T-helper 22 cell (primary cell): ENCODE data around the gene USP6.
"Not testable (repeated sequence)": the region's sequence is repeated elsewhere in the genome, so short reads cannot be mapped to it uniquely, and the experiment has no call there.

Source experiments
- DNase-seq: peaks from one replicate; pipeline ENCODE4 v3.0.0-alpha.2; 2020; ENCODE audit warnings: low read depth

Gene USP6

DNA sequence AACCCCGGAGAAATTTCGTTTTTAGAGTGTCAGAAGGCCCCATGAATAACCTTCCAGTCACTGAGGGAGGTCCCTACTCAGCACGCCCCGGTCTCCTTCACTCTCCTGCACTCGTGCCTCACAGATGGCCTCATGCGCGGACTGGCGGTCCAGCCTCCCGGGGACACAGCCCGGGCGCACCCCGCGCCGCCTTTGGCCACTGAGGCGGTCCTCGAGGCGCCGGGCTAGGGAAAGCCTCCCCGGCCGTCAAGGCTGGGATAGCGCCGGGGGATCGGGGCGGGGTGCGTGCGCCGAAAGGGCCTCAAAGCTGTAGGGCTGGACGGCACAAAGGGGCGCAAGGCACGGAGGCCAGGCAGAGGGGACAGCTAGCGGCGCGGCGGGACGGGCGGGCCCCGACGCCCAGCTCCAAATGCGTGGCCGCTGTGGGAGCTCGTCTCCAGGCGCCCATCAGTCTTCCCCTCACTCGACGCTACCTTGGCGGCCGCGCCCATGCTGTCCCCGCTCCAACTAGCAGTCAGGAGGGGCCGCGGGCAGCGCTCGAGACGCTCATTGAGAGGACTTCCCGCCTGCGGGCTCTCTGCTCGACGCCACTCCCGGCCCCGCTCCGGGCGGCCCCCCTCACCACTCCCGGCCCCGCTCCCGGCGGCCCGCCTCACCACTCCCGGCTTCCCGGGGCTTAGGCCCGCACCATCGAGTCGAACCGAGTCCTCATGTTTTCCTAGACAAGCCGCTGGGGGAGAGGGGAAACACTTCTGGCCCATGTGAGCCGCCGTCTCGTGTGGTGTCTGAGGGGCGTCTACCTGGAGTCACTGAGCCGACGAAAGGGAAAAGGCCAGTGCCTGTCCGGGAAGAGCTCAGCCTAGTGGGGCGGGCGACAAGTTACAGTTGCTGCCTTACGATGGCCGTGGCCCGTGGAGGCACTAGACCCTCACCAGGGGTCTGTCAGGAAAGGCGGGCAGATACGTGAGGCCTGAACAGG is at the start of gene USP6:
TSS of gene USP6 (plus strand) at position 360 of the 979 bp plus-strand sequence. CDS start 14,336 bp downstream, outside the sequence.
- DNase-seq: no peak

GRCh38 chr17:5068236-5068635 is 47.6 kb upstream of the USP6 start:
- DNase-seq: no peak

DNA sequence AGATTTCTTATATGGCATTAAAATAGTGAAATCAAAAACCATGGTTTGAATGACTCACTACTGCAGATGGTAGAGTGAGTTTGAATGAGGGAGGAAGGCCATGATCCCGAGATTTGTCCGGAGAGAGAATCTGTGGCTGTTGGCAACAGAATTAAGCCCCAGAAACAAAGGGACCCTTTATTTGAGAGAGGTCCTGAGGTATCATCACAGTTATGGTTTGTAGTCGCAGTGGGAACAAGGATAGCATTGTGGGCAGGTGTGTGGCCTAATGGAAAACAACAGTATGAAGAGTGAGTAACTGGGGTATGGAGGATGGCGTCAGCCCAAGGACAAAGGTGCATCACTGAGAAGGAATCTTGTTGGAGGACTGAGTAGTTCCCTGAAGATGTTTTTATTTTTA is 46.1 kb upstream of the USP6 start:
- DNase-seq: no peak

- DNase-seq: not testable (repeated sequence)
Observed at GRCh38 chr17:5075472-5075871, 40.4 kb upstream of the USP6 start.

DNA sequence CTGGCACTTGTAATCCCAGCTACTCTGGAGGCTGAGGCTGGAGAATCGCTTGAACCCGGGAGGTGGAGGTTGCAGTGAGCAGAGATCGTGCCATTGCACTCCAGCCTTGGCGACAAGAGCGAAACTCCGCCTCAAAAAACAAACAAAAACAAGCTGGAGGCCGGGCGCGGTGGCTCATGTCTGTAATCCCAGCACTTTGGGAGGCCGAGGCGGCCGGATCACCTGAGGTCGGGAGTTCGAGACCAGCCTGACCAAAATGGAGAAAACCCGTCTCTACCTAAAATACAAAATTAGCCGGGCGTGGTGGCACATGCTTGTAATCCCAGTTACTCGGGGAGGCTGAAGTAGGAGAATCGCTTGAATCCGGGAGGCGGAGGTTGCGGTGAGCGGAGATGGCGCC is 38.6 kb upstream of the USP6 start:
- not testable (repeated sequence) for DNase-seq

GRCh38 chr17:5077781-5078105 is 38.1 kb upstream of the USP6 start:
- no peak for DNase-seq

GRCh38 chr17:5078106-5079028 is 37.5 kb upstream of the USP6 start, which contains the start of gene ZFP3:
TSS of gene ZFP3 (plus strand) at chr17:5078467. CDS start at chr17:5091505, 13,038 bp downstream.
- DNase-seq: peak; percentile 48

DNA sequence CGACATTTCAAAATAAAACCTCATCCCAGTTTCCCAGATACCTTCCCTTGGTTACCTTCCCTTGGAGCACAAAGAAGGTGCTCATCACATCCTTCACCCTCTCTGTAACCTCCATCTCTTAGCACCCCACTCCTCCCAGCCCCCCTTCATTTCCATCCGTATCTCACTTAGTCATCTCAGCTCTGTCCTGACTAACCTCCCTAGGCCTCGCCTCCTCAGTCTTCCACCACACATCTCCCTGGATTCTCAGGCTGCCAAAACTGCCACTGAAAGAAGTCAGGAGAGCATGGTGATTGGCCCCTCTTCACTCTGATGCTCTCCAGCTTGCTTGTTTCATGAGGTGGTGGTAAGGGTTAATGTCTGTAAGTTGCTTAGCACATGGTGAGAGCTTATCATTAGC is 35.2 kb upstream of the USP6 start:
- no peak for DNase-seq

DNA sequence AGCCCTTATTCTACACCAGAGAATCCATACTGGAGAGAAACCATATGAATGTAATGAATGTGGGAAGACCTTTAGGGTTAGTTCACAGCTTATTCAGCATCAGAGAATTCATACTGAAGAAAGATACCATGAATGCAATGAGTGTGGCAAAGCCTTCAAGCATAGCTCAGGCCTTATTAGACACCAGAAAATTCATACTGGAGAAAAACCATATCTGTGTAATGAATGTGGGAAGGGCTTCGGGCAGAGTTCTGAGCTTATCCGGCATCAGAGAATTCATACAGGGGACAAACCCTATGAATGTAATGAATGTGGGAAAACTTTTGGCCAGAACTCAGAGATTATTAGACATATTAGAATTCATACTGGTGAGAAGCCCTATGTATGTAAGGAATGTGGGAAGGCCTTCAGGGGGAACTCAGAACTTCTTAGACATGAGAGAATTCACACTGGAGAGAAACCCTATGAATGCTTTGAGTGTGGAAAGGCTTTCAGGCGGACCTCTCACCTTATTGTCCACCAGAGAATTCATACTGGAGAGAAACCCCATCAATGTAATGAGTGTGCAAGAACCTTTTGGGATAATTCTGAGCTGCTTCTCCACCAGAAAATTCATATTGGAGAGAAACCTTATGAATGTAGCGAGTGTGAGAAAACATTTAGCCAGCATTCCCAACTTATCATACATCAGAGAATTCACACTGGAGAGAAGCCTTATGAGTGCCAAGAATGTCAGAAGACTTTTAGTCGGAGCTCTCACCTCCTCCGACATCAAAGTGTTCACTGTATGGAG is 23.4 kb upstream of the USP6 start:
- no peak for DNase-seq

DNA sequence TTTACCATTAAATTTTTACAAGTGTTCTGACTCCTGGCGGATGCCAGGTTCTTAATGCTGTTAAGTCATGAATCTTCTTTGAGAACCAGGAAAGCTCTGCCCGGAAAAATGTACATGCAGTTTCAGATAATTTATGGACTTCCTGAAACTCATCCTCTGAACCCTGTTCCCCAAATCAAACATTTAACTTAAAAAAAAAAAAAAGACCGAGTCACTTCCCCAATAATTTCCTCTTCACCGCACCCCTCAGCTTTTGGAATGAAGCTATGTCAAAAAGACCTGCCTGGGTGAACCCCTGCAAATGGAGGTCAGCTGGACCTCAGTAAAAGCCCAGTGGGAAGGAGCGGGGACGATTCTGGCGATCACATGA is 19.1 kb upstream of the USP6 start:
- no peak for DNase-seq

GRCh38 chr17:5097101-5097834 is 18.6 kb upstream of the USP6 start:
- no peak for DNase-seq

DNA sequence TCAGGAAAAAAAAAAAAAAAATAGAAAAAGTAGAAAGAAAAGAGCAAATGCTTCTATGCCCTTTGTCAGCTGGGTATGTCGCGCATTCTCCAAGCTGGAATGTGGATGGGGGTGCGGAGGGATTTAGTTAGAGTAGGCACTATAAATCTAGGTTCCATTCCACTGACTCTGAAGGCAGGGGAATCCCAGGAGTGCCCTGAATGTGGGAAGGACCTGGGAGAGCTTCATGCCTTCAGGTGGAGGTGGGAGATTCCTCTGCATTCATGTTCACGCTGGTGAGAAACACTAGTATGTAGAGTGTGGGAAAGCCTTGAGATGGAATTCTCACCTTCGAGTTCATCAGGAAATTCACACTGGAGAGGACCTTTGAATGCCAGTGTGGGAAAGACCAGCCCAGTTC is 16.6 kb upstream of the USP6 start:
- no peak for DNase-seq

DNA sequence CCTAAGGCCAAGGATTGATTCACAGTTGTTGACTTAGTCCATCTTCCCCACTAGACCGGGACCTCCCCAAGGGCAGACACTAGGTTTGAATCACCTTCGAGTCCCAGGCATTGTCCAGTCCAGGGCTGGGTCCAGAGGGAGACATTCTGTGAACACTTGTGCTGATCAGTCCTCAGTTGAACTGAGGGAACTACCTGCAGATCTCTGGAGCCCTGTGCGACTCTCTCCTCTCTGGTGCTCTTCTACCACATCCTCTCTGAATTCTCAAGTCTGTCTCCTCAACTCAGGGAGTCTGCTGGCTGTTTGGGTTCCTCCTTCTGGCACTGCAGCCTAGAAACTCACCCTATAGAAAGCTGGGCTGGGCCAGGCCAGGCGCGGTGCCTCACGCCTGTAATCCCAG is 15.0 kb upstream of the USP6 start:
- no peak for DNase-seq

- no peak for DNase-seq
Observed at GRCh38 chr17:5110816-5111215, 5.0 kb upstream of the USP6 start.

DNA sequence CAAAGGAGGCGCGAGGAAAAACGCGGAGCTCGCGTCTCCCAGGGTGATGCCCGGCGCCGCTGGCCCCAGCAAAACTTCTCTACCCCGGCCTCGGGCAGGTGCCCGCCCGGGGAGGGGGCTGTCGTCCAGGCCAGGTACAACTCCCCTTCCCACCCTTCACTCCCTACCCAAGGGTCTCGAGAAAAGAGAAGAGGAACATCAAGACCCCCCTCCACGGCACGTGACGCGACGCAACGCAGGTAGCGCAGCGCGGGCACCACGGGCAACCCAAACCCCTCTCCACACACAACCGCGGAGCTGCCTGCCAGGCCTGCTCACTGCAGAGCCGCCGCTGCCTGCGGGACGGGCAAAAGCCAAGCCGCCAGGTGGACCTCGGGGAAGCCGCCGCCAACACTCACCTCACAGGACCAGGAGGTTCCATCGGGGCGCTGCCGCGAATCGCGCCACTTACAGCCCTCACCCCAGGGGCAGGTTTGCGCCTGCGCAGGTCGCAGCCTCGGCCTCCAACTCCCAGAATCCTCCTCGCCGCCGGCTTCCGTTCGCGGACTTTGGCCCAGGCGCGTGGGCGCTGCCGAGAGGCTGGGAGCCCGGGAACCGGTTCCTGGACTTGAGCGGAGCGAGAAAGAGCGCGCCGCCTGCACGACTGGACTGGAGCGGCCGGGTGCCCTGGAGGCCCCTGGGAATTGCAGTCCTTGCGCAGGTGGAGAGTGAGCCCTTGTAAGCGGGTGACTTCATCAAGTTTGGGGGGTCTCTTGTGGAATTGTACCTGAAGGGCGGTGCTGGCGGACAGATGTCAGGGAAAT is 4.2 kb upstream of the USP6 start, which contains the start of gene ZNF232:
TSS of gene ZNF232 (minus strand) at position 477 of the 803 bp plus-strand sequence. CDS start at position 421, 56 bp downstream.
- DNase-seq: peak; percentile 78

- no peak for DNase-seq
Observed at GRCh38 chr17:5118219-5118618, 2.4 kb downstream of the USP6 start.

- no peak for DNase-seq
Observed at GRCh38 chr17:5120036-5120435, 4.2 kb downstream of the USP6 start.

GRCh38 chr17:5120436-5121185 is 4.8 kb downstream of the USP6 start:
- not testable (repeated sequence) for DNase-seq

DNA sequence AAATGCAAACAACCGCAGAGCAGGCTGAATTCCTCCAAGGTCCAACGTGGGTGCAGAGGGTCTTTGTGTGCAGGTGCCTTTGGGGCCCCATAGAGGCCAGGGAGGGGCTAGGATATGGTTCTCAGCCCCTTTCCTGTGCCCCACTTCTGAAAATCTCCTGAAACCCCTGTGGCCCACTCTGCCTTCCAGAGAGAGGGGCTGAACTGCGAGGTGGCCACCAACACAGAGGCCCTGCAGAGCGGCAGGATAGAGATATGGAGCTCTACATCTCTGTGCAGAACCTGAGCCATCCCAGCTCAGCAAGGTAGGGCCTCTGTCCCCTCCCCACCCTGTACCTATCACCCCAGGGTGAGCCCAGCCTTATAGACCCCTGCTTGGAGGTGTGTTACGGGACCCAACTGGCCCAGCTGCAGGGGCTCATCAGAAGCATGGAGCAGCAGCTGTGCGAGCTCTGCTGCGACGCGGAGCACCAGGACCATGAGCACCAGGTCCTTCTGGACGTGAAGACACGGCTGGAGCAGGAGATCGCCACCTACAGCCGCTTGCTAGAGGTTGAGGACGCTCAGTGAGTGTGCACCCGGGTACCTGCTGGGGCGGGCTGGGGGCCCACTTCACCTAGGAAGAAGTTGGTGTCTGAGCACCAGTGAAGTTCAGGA is 5.5 kb downstream of the USP6 start:
- no peak for DNase-seq
